Left lung (tissue), 10 donors: ENCODE results near the gene PAX6. TPM values are rescaled to one million over a fixed set of nuclear protein-coding genes. Genes with fewer than 3 reads are reported as not detected.

Experiments used
- ATAC-seq: fragments of 200-7000 bp; cut with Tn5 transposase; one replicate; pipeline ENCODE4 v1.9.1; 2020; ENCODE audit warnings: moderate library complexity
- DNase-seq, 4 donors: peaks; one replicate each; pipeline ENCODE4 v3.0.0-alpha.2; 2013 to 2020
- H3K27ac ChIP-seq, 2 donors: fragments of 200-600 bp; sonication (generic) in 1 of 2; one replicate each; pipeline versions ENCODE4 v1.5.0 to v1.8.0; 2020 to 2021
- H3K27me3 ChIP-seq, 2 donors: fragments of 200-600 bp; sonication (generic) in 1 of 2; one replicate each; pipeline versions ENCODE4 v1.5.0 to v1.8.0; 2020 to 2021
- H3K36me3 ChIP-seq, 2 donors: fragments of 200-600 bp; sonication (generic) in 1 of 2; one replicate each; pipeline versions ENCODE4 v1.5.0 to v1.8.0; 2020 to 2021
- H3K4me1 ChIP-seq, 2 donors: fragments of 200-600 bp; one replicate each; pipeline ENCODE4 v1.8.0; 2021
- H3K4me3 ChIP-seq, 2 donors: fragments of 200-600 bp; sonication (generic) in 1 of 2; one replicate each; pipeline versions ENCODE4 v1.5.0 to v1.8.0; 2020 to 2021; ENCODE audit warnings: mild to moderate bottlenecking in 1 of 2
- H3K9me3 ChIP-seq, 2 donors: fragments of 200-600 bp; sonication (generic) in 1 of 2; one replicate each; pipeline versions ENCODE4 v1.5.0 to v1.8.0; 2020 to 2021
- CTCF ChIP-seq, 2 donors: fragments of 200-600 bp; sonication (generic) in 1 of 2; IDR thresholded peaks; one replicate each; pipeline versions ENCODE4 v1.5.0 to v1.8.0; 2021; ENCODE audit warnings: antibody characterized with exemption in 2 of 2
- intact Hi-C, 2 donors: fragments of 100-400 bp; cut with DNase I; formaldehyde crosslinking; loops; one replicate each; pipeline versions ENCODE4 v1.11.2 to v1.14.2; 2022
- polyA plus RNA-seq, 6 donors: library from polyadenylated mRNA; unstranded; fragments of 120-200 nt; gene quantifications; one replicate each; pipeline ENCODE4 v1.2.1, GENCODE V29; 2013; ENCODE audit not compliant: insufficient read length in 6 of 6
- total RNA-seq, 2 donors: library from RNA; stranded (reverse); fragmentation: NEBNext Ultra II Directional; extraction: Animal tissue kit (Norgen Biotek cat#: 25700); gene quantifications; one replicate each; pipeline ENCODE4 v1.2.1, GENCODE V29; 2021
- donor health status: DM: no; HTN: yes; CAD: no.
- donor health status: DM: no; HTN: no; CAD: no.

Gene PAX6
- total and polyA plus RNA-seq, 8 donors = 0.07 to 0.18 (median 0.10) TPM; not detected in 4

GRCh38 chr11:31782257-31782656 lies 28.9 kb downstream of the PAX6 start:
- Histone ChIP-seq H3K27me3 (no peaks in the 10 kb centered on the region), H3K4me3 (no peak overlapping the region), H3K4me1 (no peaks in the 10 kb centered on the region), H3K9me3 (no peaks in the 10 kb centered on the region), H3K36me3 (no peaks in the 10 kb centered on the region), H3K27ac (no peak overlapping the region)
- no peak for DNase-seq
- intact Hi-C loops = no loop called here
- no peak for ATAC-seq
- no peak for TF ChIP-seq CTCF (IDR thresholded peaks at IDR 0.05)

GRCh38 chr11:31780480-31780971 lies 30.6 kb downstream of the PAX6 start:
- no peak for TF ChIP-seq CTCF (IDR thresholded peaks at IDR 0.05)
- H3K4me1 ChIP-seq = no peaks in the 10 kb centered on the region
- intact Hi-C loops = no loop called here
- H3K9me3 ChIP-seq = no peaks in the 10 kb centered on the region
- no peaks in the 10 kb centered on the region for H3K27me3 ChIP-seq
- no peak for DNase-seq
- ATAC-seq = no peak
- no peak overlapping the region for H3K27ac ChIP-seq
- H3K4me3 ChIP-seq = no peak overlapping the region
- no peaks in the 10 kb centered on the region for H3K36me3 ChIP-seq

GRCh38 chr11:31780078-31780477 lies 31.0 kb downstream of the PAX6 start:
- Histone ChIP-seq H3K27ac (no peak overlapping the region), H3K4me3 (no peak overlapping the region), H3K27me3 (no peaks in the 10 kb centered on the region), H3K36me3 (no peaks in the 10 kb centered on the region), H3K9me3 (no peaks in the 10 kb centered on the region), H3K4me1 (no peaks in the 10 kb centered on the region)
- ATAC-seq = no peak
- TF ChIP-seq CTCF (IDR thresholded peaks at IDR 0.05) = no peak
- intact Hi-C loops = no loop called here
- no peak for DNase-seq

- H3K4me1 ChIP-seq = no peaks in the 10 kb centered on the region
- ATAC-seq (no peak), DNase-seq (no peak)
- intact Hi-C loops = no loop called here
- no peaks in the 10 kb centered on the region for H3K27me3 ChIP-seq
- H3K27ac ChIP-seq = no peak overlapping the region
- no peak overlapping the region for H3K4me3 ChIP-seq
- no peaks in the 10 kb centered on the region for H3K36me3 ChIP-seq
- no peaks in the 10 kb centered on the region for H3K9me3 ChIP-seq
- TF ChIP-seq CTCF (IDR thresholded peaks at IDR 0.05) = no peak
These were observed 31.7 kb downstream of the PAX6 start for GRCh38 chr11:31779374-31779791.

GRCh38 chr11:31772412-31772811 lies 38.7 kb downstream of the PAX6 start:
- intact Hi-C loops = no loop called here
- no peak overlapping the region for H3K27ac ChIP-seq

More at GRCh38 chr11:31772412-31772811, 38.7 kb downstream of the PAX6 start:
- no peak overlapping the region for H3K4me3 ChIP-seq
- H3K36me3 ChIP-seq = no peaks in the 10 kb centered on the region
- TF ChIP-seq CTCF (IDR thresholded peaks at IDR 0.05) = no peak
- DNase-seq = no peak
- H3K4me1 ChIP-seq = no peaks in the 10 kb centered on the region
- H3K9me3 ChIP-seq = no peaks in the 10 kb centered on the region
- ATAC-seq = no peak
- no peaks in the 10 kb centered on the region for H3K27me3 ChIP-seq
